CD4-positive, alpha-beta T cell (primary cell): ENCODE results near the gene AMDHD2. TPM values are rescaled to one million over a fixed set of nuclear protein-coding genes. Genes with fewer than 3 reads are reported as not detected.

Source experiments
- ATAC-seq: fragments of 200-7000 bp; cut with Tn5 transposase; one replicate; pipeline ENCODE4 v1.10.0; 2022; ENCODE audit warnings: mild to moderate bottlenecking; ENCODE audit not compliant: poor library complexity
- CTCF ChIA-PET: fragments of 350-600 bp; sonication (Branson Sonifier 250); formaldehyde crosslinking; loops from one replicate; lab custom pipeline; 2021; ENCODE audit warnings: antibody characterized with exemption, inconsistent platforms; lab: Charles Lee
- POLR2A ChIA-PET: fragments of 350-600 bp; sonication (Branson Sonifier 250); formaldehyde crosslinking; loops from one replicate; lab custom pipeline; 2021; ENCODE audit warnings: antibody characterized with exemption, inconsistent platforms; lab: Charles Lee
- DNase-seq, 14 experiments: peaks; one replicate each; pipeline ENCODE4 v3.0.0-alpha.2; 2013 to 2020; ENCODE audit warnings: mixed read lengths in 2 of 14
- H3K27ac ChIP-seq, 2 donors: one replicate each; pipeline versions ENCODE4 v1.5.1 to v1.7.0; 2013; ENCODE audit warnings: low read length in 2 of 2, low read depth in 1 of 2, mild to moderate bottlenecking in 1 of 2
- H3K27me3 ChIP-seq, 2 experiments: 1 replicate in 1 of 2; 2 replicates in 1 of 2; pipeline versions ENCODE4 v1.6.1 to v1.7.0; 2013; ENCODE audit warnings: low read length in 2 of 2, control low read depth in 1 of 2, mild to moderate bottlenecking in 1 of 2, moderate library complexity in 1 of 2; ENCODE audit not compliant: insufficient read depth in 2 of 2, control insufficient read depth in 1 of 2
- H3K36me3 ChIP-seq: one replicate; pipeline ENCODE4 v1.6.1; 2013; ENCODE audit warnings: low read length, control low read depth; ENCODE audit not compliant: insufficient read depth
- H3K4me1 ChIP-seq: one replicate; pipeline ENCODE4 v1.6.1; 2013; ENCODE audit warnings: low read length, control low read depth; ENCODE audit not compliant: insufficient read depth
- H3K4me3 ChIP-seq: one replicate; pipeline ENCODE4 v1.5.1; 2013; ENCODE audit warnings: mild to moderate bottlenecking, low read length, moderate library complexity
- H3K9me3 ChIP-seq, 2 experiments: 1 replicate in 1 of 2; 2 replicates in 1 of 2; pipeline versions ENCODE4 v1.6.1 to v1.7.0; 2013; ENCODE audit warnings: low read length in 2 of 2, mild to moderate bottlenecking in 2 of 2, control low read depth in 1 of 2, moderate library complexity in 1 of 2; ENCODE audit not compliant: control insufficient read depth in 1 of 2, insufficient read depth in 1 of 2
- H3K27ac Mint-ChIP-seq: one replicate; pipeline ENCODE4 v1.8.0; 2020; ENCODE audit warnings: mixed read lengths
- H3K27me3 Mint-ChIP-seq: one replicate; pipeline ENCODE4 v1.8.0; 2021; ENCODE audit warnings: mixed read lengths
- H3K36me3 Mint-ChIP-seq: one replicate; pipeline ENCODE4 v1.8.0; 2021; ENCODE audit warnings: low read depth, mixed read lengths
- H3K4me1 Mint-ChIP-seq: one replicate; pipeline ENCODE4 v1.8.0; 2021; ENCODE audit warnings: low read depth, mixed read lengths
- H3K4me3 Mint-ChIP-seq: one replicate; pipeline ENCODE4 v1.8.0; 2020; ENCODE audit warnings: mild to moderate bottlenecking, mixed read lengths
- H3K9me3 Mint-ChIP-seq: one replicate; pipeline ENCODE4 v1.8.0; 2020; ENCODE audit warnings: mixed read lengths
- intact Hi-C, 2 experiments: fragments of 100-400 bp; cut with DNase I in 1 of 2; cut with micrococcal nuclease in 1 of 2; formaldehyde crosslinking; loops; one replicate each; pipeline versions ENCODE4 v1.15.1 to v1.9.0; 2023 to 2025; cut with DNase I, micrococcal nuclease
- total RNA-seq, 174 experiments: library from RNA in 2 of 174; stranded (reverse) in 2 of 174; gene quantifications; one replicate each; pipeline ENCODE4 v1.2.3 and lab custom pipeline; 2021 to 2026
- TF ChIP-seq, protein P1 (sequence below): fragments of 200-600 bp; IDR thresholded peaks from one replicate; pipeline ENCODE4 v1.8.0; 2022; ENCODE audit warnings: antibody characterized with exemption, mild to moderate bottlenecking

The AMDHD2 gene
- total RNA-seq, 2 experiments from 2014 or later, result 171 to 177 TPM

DNA sequence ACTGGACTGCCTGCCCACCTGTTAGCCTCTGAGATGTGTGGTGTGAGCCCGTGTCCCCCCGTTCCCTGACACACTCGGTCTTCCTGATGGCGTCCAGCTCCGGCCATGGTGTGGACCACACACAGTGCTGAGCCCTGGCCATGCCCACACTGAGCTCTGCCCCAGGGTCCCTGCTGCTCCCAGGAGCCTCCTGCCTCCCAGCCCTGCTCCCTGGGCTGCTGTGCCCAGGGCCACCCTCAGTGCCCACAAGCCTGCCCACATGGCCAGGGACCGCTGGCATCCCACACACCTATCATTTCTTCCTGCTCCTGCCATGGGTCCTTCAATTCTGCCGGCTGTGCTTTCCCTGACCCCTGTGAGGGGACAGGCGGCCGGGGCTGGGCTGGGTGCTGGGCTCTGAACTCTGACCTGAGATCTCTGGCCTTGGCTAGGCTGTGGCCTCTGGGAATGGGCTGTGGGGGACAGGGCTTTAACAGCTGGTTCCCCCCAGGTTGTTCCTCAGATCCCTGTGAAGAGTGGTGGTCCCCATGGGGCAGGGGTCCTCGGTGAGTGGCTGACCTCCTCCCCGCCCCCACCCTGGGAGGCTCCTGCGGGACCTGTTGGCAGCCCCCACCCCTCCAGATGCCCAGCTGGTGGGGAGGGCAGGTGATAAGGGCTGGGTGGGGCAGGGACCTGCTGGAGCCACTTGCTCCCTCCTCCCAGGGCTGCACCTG is 7.1 kb downstream of the AMDHD2 start:
- Mint-ChIP-seq H3K4me3 (no peak overlapping the region), H3K27me3 (peaks cover under 1% of the 10 kb centered on the region), H3K4me1 (peaks cover 27% of the 10 kb centered on the region), H3K27ac (no peak overlapping the region), H3K9me3 (no peaks in the 10 kb centered on the region), H3K36me3 (peaks cover 65% of the 10 kb centered on the region)
- ATAC-seq, result no peak
- ChIA-PET CTCF (no interaction called here), POLR2A (no interaction called here)
- Histone ChIP-seq H3K27me3 (no peaks in the 10 kb centered on the region), H3K4me3 (no peak overlapping the region), H3K9me3 (no peaks in the 10 kb centered on the region), H3K27ac (no peak overlapping the region), H3K4me1 (peaks cover 14% of the 10 kb centered on the region), H3K36me3 (peaks cover 58% of the 10 kb centered on the region)
- intact Hi-C loops, result no loop called here
- peak in 1 of 14 experiments; percentile 31 for DNase-seq
- TF ChIP-seq, protein P1, sequence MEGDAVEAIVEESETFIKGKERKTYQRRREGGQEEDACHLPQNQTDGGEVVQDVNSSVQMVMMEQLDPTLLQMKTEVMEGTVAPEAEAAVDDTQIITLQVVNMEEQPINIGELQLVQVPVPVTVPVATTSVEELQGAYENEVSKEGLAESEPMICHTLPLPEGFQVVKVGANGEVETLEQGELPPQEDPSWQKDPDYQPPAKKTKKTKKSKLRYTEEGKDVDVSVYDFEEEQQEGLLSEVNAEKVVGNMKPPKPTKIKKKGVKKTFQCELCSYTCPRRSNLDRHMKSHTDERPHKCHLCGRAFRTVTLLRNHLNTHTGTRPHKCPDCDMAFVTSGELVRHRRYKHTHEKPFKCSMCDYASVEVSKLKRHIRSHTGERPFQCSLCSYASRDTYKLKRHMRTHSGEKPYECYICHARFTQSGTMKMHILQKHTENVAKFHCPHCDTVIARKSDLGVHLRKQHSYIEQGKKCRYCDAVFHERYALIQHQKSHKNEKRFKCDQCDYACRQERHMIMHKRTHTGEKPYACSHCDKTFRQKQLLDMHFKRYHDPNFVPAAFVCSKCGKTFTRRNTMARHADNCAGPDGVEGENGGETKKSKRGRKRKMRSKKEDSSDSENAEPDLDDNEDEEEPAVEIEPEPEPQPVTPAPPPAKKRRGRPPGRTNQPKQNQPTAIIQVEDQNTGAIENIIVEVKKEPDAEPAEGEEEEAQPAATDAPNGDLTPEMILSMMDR, result no peak

DNA sequence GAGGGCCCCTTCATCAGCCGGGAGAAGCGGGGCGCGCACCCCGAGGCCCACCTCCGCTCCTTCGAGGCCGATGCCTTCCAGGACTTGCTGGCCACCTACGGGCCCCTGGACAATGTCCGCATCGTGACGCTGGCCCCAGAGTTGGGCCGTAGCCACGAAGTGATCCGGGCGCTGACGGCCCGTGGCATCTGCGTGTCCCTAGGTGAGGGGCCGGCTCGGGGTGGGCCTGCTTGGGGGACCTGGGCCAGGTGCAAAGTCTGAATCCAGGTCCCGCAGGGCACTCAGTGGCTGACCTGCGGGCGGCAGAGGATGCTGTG is 7.6 kb downstream of the AMDHD2 start:
- Histone ChIP-seq H3K27me3 (no peaks in the 10 kb centered on the region), H3K36me3 (peaks cover 58% of the 10 kb centered on the region), H3K27ac (no peak overlapping the region), H3K4me1 (peaks cover 14% of the 10 kb centered on the region), H3K4me3 (no peak overlapping the region), H3K9me3 (no peaks in the 10 kb centered on the region)
- H3K27ac Mint-ChIP-seq, result no peak overlapping the region
- H3K9me3 Mint-ChIP-seq, result no peaks in the 10 kb centered on the region
- H3K4me1 Mint-ChIP-seq, result peaks cover 32% of the 10 kb centered on the region
- intact Hi-C loops, result no loop called here
- peak in 1 of 14 experiments; percentile 35 for DNase-seq
- no peak overlapping the region for H3K4me3 Mint-ChIP-seq
- CTCF ChIA-PET, result no interaction called here
- TF ChIP-seq, protein P1, result no peak
- H3K27me3 Mint-ChIP-seq, result peaks cover 6% of the 10 kb centered on the region
- POLR2A ChIA-PET, result no interaction called here
- H3K36me3 Mint-ChIP-seq, result peaks cover 70% of the 10 kb centered on the region
- ATAC-seq, result no peak

DNA sequence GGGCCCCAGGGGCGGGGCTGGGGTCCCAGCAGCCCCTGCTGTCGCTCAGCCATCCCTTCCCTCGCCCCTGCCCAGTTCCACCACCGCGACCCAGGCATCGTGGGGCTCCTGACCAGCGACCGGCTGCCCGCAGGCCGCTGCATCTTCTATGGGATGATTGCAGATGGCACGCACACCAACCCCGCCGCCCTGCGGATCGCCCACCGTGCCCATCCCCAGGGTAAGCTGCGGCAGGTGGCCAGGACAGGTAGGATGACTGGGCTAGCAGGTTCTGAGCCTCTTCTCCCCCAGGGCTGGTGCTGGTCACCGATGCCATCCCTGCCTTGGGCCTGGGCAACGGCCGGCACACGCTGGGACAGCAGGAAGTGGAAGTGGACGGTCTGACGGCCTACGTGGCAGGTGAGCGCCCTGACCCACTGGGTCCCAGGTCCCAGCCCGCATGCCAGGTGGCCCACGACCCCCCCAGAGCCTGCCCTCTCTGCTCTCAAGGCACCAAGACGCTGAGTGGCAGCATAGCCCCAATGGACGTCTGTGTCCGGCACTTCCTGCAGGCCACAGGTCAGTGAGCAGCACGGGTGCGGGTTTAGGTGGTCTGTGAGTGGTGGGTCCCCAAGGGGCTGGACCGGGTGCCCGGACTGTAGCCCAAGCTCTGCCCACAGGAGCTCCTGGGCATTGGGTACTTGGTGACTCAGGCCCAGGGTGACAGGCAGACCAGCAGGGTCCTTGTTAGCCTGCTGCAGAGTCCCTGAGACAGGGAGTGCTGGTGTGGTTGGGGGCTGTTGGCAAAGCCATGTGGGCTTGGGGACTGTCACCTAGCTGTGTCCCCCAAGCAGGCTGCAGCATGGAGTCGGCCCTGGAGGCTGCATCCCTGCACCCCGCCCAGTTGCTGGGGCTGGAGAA is 8.2 kb downstream of the AMDHD2 start:
- CTCF ChIA-PET, result no interaction called here
- Histone ChIP-seq H3K4me3 (no peak overlapping the region), H3K27ac (no peak overlapping the region), H3K9me3 (no peaks in the 10 kb centered on the region), H3K27me3 (no peaks in the 10 kb centered on the region), H3K4me1 (peaks cover 20% of the 10 kb centered on the region), H3K36me3 (peaks cover 53% of the 10 kb centered on the region)
- ATAC-seq, result no peak
- intact Hi-C loops, result no loop called here
- no peak overlapping the region for H3K27ac Mint-ChIP-seq
- peaks cover 66% of the 10 kb centered on the region for H3K36me3 Mint-ChIP-seq
- peaks cover 8% of the 10 kb centered on the region for H3K27me3 Mint-ChIP-seq
- H3K9me3 Mint-ChIP-seq, result no peaks in the 10 kb centered on the region
- H3K4me1 Mint-ChIP-seq, result peaks cover 32% of the 10 kb centered on the region
- DNase-seq, result peak in 1 of 14 experiments; percentile 33
- no peak overlapping the region for H3K4me3 Mint-ChIP-seq
- POLR2A ChIA-PET, result interaction anchor here (0.8 to 2.0 kb wide), 2 partner anchors 12 to 15 kb away, joined by 3 to 7 read pairs; partner anchors contain the start of gene ATP6V0C
- TF ChIP-seq, protein P1, result no peak
